ENCODE data around the gene MRPS12.

Gene MRPS12

DNA sequence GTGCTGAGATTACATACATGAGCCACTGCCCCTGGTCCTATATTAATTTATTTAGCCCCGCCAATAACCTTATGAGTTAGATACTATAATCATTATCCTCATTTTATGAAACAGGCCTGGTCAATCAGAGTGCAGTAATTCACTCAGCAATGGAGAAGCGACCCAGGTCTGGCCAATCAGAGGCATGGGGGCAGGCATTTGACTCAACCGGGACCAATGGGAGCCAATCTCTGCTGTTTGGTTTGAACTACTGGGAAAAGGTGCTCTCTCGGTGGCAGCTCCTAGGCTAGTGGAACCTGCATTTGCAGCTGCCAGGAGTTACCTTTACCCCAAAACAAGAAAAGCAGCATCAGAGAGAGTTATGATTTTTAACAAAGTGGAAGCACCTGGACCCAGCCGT, 37.9 kb upstream of the MRPS12 start:
- H3K4me3 ChIP-seq: no peak overlapping the region
- no peak overlapping the region for H3K27ac ChIP-seq
- DNase-seq (ENCODE audit: low spot score): no peak
- TF ChIP-seq, protein P1, sequence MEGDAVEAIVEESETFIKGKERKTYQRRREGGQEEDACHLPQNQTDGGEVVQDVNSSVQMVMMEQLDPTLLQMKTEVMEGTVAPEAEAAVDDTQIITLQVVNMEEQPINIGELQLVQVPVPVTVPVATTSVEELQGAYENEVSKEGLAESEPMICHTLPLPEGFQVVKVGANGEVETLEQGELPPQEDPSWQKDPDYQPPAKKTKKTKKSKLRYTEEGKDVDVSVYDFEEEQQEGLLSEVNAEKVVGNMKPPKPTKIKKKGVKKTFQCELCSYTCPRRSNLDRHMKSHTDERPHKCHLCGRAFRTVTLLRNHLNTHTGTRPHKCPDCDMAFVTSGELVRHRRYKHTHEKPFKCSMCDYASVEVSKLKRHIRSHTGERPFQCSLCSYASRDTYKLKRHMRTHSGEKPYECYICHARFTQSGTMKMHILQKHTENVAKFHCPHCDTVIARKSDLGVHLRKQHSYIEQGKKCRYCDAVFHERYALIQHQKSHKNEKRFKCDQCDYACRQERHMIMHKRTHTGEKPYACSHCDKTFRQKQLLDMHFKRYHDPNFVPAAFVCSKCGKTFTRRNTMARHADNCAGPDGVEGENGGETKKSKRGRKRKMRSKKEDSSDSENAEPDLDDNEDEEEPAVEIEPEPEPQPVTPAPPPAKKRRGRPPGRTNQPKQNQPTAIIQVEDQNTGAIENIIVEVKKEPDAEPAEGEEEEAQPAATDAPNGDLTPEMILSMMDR (IDR thresholded peaks at IDR 0.05): no peak

DNA sequence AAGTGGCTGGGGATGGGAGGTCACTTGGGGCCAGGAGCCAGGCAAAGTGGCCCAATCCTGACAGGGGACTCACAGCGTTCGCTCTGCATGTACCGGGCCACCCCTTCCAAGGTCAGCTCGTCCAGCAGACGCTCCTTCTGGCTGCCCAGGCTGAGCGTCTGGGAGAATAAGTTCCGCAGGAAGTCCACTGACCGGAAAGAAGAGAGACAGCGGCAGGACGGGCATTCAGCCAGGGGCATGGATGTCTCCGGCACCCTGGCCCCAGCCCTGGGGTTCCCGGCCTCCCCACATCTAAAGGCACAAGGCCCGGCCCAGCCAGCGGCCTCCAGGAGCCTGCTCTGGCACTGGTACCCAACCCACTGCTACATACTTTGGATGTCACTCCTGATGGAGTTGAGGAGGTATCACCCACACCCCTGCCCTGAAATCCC, 37.4 kb upstream of the MRPS12 start:
- Histone ChIP-seq H3K4me3 (no peak overlapping the region), H3K27ac (no peak overlapping the region)
- TF ChIP-seq, protein P1 (IDR thresholded peaks at IDR 0.05): no peak
- no peak for DNase-seq (ENCODE audit: low spot score)

DNA sequence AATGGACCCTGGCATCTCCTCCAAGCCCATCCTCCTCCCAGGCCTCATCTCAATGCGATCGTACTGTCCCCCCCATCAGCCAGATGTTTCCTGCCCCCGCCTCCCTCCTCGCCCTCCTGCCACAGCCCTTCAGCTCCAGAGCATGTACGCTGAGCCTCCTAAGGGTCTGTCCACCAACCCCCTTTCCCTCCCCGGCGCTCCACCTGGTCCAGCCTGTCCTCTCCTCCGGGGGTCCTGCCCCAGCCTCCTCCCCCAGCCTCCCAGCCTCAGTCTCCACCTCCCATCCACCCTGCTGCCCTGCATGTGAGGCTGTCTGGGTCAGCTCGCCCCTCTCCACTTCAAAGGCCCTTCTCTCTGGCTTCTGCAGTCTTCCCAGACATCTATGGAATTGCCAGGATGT, 35.8 kb upstream of the MRPS12 start:
- no peak overlapping the region for H3K27ac ChIP-seq
- no peak overlapping the region for H3K4me3 ChIP-seq
- DNase-seq (ENCODE audit: low spot score): no peak
- TF ChIP-seq, protein P1 (IDR thresholded peaks at IDR 0.05): no peak

DNA sequence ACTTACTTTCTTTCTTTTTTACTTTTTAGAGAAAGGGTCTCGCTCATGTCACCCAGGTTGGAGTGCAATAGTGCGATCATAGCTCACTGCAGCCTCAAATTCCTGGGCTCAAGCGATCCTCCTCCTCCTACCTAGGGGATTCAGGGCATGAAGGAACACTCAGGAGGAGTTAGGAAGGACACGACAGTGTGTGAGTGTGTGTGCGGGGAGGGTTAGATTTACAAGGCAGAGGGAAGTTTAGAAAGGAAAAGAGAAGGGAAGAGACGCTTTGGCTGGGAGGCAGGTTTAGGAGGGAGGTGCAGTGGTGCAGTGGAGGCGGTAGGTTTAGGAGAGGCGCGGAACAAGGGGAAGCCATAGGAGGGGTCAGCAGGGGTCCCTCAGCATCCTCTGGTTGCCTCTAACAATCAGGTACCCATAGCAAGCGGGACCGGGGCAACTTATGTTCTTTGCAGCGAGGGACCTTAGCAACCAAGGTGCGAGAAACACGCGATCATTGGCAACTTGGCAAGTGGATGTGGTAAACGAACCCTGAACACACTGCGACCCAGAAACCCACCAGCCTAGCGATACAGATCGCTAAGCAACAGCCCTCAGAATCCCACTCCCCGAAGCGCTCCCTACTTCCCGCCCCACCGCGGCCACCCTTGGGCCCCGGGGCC, 31.8 kb upstream of the MRPS12 start:
- DNase-seq (ENCODE audit: low spot score): no peak
- Histone ChIP-seq H3K27ac (peak overlapping the region; percentile 90 to 94), H3K4me3 (peak overlapping the region; percentile 91)
- TF ChIP-seq, protein P1 (IDR thresholded peaks at IDR 0.05): no peak

DNA sequence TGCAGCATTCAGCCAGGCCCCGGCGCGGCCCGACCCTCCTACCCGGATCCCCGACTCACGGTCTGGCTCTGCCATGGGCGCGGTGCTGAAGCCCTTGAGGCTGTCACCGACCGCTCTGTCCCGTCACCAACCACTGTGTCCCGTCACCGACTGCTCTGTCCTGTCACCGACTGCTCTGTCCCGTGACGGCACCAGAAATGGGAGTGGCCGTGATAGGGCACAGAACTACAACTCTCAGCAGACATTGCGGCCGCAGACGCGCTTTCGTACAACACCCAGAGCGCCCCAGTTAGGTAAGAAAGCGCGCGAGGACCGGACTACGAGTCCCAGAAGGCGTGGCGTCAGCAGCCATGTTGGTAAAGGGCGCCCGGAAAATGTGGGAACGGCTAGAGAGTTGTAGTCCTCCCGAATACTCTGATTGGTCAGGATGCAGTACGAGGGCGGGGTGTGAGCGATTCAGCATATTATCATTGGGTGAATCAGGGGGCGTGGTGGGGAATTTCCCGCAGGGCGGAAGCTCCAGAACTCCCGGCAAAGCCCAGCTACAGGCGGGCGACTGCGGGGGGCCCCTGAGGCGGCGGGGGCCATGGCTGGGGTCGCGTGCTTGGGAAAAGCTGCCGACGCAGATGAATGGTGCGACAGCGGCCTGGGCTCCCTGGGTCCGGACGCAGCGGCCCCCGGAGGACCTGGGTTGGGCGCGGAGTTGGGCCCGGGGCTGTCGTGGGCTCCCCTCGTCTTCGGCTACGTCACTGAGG, 31.1 kb upstream of the MRPS12 start, which contains the start of the genes NFKBIB and SIRT2:
TSS of gene NFKBIB (plus strand) at position 523 of the 755 bp plus-strand sequence. CDS start at position 587, 64 bp downstream.
TSS of gene SIRT2 (minus strand) at position 172 of the 755 bp plus-strand sequence. CDS start at position 75, 97 bp downstream.
- Histone ChIP-seq H3K4me3 (peak within 1 kb of the TSS; percentile 91), H3K27ac (peak within 1 kb of the TSS; percentile 91 to 94)
- TF ChIP-seq, protein P1 (IDR thresholded peaks at IDR 0.05): no peak
- peak; percentile 100 for DNase-seq (ENCODE audit: low spot score)

DNA sequence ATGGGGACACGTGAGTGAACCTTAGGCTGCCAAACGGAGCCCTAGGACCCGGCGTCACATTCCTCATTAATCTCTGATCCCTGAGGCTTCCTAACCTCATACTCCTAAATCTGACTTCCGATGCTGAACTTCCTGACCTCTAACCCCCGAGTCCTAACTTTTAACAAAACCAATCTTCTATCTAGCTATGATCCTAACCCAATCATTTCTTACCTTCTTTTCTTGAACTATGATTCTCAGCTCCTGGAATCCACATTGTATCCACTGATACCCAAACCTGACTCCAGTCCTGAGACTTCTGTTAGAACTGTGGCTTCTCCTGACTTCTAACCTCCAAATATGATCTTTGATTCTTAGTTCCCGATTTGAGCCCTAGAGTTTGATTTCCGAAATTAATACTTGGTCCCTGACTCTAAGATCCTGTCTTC, 30.5 kb upstream of the MRPS12 start:
- peak overlapping the region; percentile 91 for H3K27ac ChIP-seq
- DNase-seq (ENCODE audit: low spot score): no peak
- peak overlapping the region; percentile 91 for H3K4me3 ChIP-seq
- TF ChIP-seq, protein P1 (IDR thresholded peaks at IDR 0.05): no peak

All from coronary artery (tissue), 2 donors.